GM19438 (cell line): Measurements from ENCODE around the gene ALPP.
"Not testable (repeated sequence)": the region's sequence is repeated elsewhere in the genome, so short reads cannot be mapped to it uniquely, and the experiment has no call there.

Source experiments
- ATAC-seq: cut with Tn5 transposase; IDR thresholded peaks from one replicate; pipeline ENCODE4 v1.9.1; 2021; ENCODE audit warnings: low read depth; ENCODE audit not compliant: unreplicated experiment

The ALPP gene

DNA sequence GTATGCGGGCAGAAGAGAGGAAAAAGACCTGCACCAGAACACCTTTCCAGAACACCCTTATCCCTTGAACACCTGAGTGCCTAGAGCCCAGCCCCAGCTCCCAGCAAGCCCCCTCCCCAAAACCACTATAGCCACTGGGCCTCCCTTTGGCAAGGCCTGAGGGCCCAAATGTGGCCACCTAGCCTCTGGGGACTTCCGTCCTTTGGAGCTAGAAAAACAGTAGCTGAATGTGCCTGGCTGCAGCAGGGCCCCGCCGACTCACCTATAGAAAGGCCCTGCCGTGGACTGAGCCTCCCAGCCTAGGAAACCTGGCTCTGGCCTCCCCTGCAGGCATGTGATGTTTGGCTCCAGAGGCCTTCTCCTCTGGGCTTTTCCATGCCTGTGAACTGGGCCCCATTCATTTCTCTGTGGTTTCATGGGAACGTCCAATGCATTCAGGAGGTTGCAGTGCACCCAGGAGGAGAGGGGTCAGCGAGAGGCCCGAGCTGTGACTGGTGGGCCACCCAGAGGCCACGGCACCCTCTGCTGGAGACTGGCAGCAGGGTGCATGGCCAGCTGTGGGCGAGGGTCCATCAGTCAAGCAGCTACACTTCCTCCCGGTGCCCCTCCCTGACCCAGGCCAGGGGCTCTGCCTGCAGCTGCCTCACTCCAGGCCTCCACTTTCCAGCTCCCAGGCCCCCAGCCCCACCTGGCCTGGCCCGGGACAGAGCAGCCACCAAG lies 15.3 kb upstream of the ALPP start:
- ATAC-seq, result not testable (repeated sequence)

DNA sequence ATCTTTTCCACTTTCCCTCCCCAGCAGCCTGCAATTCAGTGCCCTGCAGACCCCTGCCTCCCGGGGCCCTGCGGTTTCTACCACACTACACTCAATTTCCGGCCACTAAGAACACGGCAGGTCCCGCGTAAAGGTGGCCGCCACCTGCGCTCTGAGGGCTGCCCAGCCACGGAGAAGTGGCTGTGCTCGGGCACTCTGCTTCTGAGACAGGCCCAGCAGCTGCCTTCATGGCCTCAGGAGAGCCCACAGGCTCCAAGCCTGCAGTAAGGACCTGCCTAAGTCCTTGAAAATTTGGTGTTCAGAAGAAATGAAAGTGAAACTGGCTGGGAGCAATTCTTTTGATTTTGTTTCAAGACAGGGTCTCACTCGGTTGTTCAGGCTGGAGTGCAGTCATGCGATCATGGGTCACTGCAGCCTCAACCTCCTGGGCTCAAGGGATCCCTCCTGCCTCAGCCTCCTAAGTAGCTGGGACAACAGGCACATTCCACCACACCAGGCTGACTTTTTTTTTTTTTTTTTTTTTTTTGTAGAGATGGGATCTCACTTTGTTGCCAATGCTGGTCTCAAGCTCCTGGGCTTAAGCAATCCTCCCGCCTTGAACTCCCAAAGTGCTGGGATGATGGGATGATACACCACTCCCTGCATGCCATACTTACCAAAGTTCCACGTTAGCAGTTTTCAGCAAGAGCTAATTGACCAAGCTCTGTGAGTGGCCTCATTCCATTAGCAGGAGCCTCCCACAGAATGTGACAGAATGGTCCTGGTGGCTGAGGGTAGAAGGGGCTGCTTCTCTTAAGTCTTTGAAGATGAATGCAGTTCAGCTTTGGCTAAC lies 14.6 kb upstream of the ALPP start:
- peak; percentile 63 for ATAC-seq

DNA sequence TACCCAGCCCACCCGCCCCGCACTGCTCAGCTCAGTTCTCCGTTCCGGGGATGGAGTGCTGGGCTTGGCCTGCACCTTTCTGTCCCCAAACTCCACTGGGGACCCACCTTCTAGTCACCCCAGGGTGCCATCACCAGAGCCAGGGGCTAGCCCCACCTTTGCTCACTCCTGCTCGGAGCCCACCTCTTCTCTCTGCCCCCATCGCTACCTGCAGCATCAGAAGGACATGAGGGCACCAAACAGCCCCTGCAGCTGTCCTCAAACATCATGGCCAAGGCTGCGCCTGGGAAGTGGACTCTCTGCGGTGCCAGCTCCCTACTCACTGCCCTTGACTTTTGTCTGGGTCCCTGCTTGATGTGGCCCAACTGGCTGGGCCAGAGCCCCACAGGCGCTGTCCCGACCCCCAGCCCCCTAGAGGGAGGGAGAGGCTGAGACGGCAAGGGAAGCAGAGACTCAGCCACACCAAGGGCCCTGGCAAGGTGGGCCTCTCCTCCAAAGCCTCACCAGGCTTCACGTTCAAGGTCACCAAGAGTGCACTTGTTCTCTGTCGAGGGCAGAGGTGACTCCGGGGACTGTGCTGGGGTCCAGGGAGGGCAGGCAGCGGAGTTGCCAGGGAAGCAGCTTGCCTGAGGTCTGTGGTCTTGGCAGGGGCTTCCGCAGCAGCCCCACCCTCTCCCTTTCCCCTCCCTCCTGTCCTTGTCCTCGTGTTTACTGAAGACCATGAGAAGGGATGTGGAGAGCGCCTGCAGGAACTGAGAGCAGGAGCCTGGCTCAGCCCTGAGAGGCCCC lies 13.6 kb upstream of the ALPP start:
- not testable (repeated sequence) for ATAC-seq

DNA sequence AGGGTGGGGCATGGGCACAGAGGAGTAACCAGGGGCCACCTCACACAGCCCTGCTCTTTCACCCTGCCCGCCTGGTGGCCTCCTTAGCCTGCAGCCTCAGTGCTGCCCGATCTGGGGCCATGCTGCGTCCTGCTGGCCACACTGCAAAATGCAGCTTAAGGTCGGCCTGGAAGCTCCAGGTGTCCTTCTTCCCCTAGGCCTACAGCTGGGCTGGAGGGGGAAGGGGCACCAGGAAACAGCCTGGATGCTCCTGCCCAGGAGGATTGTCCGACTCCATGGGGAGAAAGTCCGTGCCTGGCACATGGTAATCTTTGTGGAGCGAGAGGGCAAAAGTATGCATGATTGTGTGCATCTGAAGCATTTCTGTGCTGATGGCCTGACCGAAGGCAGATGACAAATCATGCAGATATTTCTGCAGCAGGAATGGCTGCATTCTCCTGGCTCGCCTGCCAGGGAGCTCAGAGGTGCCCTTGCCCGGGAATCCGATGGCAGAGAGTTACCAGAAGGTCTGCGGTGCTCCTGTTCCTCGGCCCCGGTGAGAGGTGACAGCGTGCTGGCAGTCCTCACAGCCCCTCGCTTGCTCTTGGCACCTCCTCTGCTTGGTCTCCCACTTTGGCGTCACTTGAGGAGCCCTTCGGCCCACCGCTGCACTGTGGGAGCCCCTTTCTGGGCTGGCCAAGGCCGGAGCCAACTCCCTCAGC lies 12.8 kb upstream of the ALPP start:
- no peak for ATAC-seq

GRCh38 chr2:232366461-232366860 lies 12.1 kb upstream of the ALPP start:
- not testable (repeated sequence) for ATAC-seq

GRCh38 chr2:232367016-232367415 lies 11.5 kb upstream of the ALPP start:
- no peak for ATAC-seq

DNA sequence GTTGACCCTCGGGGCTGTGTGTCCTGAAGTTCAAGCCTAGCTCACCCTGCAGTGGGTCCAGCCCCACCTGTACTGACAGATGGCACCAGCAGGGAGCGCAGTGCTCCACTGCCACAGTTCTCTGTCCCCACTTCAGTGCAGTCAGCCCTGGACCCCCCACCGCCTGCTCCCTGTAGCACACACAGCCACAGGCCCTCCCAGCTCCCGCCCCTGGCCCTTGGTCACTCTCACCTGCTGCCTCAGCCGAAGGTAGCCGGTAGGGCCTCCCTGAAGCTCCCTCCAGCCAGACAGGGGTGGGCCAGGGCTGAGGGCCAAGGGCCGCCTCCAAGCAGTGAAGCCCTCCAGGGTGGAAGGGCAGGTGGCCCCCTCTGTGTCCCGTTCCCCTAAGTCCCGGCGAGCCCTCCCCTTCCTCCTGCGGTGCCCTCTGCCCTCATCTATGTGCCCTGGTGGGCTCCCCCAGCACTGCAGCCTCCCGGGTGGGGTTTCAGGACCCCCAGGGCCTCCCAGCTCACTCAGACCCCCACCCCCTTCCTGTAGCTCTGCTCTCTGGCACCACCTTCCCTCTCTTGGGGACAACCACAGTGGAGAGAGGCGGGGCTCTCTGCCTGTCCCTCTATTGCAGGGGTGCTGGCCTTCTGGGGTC lies 10.8 kb upstream of the ALPP start:
- ATAC-seq, result no peak

DNA sequence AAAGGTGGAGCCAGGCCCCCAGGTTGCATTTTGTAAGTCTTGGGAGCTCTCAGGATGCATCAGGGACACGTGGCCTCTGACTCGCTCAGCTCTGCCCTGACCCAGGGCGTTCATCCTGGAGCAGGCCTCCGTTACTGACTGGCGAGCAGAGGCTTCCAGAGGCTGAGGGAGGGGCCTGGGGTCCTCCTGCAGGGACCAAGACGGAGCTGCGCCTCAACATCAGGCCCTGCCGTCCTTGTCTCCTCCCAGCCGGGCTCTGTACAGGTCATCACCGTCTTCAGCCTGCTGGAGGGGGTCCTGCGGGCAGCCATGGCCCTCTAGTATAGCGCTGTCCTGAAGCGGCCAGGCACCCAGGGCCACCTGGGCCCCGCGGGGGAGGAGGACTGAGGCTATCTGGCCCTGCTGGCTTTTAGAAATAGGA lies 10.2 kb upstream of the ALPP start:
- ATAC-seq, result no peak

GRCh38 chr2:232369126-232369951 lies 9.2 kb upstream of the ALPP start:
- ATAC-seq, result no peak

DNA sequence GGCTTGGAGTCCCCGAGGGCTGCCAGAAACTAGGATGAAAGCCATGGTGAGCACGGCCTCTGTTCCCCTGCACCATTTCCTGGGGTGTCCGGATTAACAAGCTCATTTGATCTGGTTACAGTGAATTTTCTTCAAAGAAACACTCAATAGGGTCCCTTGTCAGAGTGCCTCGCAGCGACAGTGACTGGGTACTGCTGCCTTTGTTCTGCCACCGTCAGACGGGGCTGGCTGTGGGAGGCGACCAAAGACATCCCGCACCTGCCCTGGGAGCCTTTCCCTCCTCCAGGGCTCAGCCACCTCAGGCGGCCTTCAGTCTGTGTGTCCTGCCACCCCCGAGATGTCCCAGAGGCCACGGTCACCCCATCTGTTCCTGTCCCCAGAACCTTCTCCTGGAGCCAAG lies 8.5 kb upstream of the ALPP start:
- not testable (repeated sequence) for ATAC-seq

- no peak for ATAC-seq
Observed at GRCh38 chr2:232372231-232373208, 6.0 kb upstream of the ALPP start.

DNA sequence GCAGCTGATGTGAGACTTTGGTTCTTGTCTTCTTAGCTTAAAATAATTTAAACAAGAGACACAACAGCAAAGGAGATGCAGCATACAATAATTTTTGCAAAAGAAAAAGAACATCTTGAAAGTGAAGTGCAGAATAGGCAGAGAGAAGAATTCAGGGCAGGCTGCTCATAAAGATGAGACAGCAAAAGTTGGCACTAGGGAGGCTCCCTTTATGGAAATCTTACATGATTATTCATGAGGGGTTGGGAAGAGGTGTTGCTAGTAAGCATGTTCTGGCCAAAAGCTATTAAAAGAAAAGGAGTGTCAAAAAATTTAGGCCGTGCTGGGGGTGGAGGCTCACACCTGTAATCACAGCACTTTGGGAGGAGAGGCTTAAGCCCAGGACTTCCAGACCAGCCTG lies 4.2 kb upstream of the ALPP start:
- ATAC-seq, result no peak

DNA sequence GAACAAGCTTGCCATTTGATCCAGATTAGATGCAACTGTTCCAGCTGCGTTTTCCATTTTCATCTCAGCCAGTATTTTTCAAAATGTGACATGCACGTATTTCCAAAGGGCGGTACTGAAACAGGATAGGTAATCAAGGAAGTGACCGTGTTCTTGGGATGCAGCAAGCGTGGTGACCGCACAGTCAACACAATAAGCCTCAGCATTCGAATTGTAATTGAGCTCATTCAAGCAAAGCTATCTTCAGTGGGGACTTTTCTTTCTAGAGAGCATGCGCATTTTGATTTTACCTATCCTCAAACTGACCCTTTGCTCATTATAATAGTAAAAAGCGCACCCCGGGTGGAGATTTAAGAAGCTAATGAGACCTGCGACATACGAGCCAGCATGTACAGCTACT lies 3.4 kb upstream of the ALPP start:
- no peak for ATAC-seq

DNA sequence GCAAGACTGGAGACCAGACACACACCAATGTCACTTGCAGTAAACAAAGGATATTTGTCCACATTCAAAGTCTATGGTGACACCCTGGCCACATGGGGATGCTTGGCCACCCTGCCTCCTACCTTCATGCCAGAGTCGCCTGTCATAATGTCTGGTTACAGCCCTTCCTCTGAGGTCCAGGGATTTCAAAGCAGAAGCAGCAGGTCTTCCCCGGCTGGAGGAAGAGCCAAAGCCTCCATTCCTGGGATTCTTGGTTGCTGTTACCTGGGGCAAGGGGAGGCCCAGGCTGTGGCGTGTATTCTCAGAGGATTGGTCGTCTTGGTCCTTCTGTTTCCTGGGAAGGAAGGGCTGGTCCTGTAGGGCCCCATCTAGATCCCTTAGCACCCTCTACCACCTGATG lies 2.3 kb upstream of the ALPP start:
- no peak for ATAC-seq

DNA sequence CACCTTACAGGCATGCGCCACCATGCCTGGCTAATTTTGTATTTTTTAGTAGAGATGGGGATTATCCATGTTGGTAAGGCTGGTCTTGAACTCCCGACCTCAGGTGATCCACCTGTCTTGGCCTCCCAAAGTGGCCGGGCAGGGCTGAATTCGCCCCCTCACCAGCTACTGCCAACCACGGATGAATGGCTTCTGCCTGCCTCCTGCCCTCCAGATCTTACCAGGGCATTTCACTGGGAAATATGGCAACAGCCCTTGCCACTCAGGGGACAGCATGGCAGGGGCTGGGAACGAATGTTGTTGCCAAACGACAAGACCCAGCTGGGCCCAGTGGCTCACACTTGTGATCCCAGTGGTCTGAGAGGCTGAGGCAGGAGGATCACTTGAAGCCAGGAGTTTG lies 1.8 kb upstream of the ALPP start:
- no peak for ATAC-seq

GRCh38 chr2:232377319-232377718 lies 1.2 kb upstream of the ALPP start:
- no peak for ATAC-seq

DNA sequence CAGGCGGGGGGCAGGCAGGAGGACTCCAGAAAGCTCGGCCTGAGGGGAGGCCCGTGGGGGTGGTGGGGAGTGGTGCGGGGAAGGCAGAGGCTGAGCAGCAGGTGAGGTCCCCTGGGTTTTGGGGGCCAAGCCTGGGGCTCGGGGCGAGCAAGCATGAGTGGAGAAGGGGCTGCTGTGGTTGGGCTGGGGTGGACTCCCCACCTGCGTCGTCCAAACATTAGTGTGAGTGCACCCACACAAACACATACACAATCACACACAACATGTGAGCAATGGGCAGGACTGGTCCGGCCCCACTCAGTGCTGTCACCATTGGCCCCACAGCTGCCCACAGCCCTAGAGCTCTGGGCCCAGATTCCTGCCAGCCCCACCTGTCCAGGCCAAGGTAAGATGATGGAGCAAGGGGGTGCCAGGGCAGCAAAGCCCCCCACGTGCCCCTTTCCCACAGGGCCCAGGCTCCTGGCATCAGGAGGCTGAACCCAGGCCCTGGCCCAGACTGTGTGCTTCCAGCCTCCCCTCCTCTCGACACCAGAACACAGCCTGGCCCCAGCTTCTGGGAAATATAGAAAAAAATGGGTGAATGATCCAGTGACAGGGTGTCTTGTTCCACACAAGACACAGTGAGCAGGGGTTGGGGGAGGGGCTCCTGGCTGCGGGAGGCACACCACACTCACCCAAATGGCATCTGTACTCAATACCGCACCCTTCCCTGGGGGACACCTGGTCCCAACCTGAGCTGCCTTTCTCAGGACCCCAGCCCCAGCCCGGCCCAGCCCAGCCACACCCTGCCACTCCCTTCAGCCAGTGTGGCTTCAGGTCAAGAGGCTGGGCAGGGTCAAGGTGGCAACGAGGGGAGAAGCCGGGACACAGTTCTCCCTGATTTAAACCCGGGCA lies 463 bp upstream of the ALPP start:
- no peak for ATAC-seq
